GM23248 (cell line): ENCODE results near the gene MBLAC1.

Experiments
- EZH2 ChIP-seq: fragments of 200-600 bp; sonication (generic); IDR thresholded peaks from 2 replicates; pipeline ENCODE4 v1.6.1; 2018; ENCODE audit warnings: antibody characterized with exemption, mild to moderate bottlenecking; ENCODE audit not compliant: insufficient read depth, poor library complexity, severe bottlenecking
- EZH2phosphoT487 ChIP-seq: fragments of 200-600 bp; sonication (generic); IDR thresholded peaks from 2 replicates; pipeline ENCODE4 v1.6.1; 2018; ENCODE audit warnings: antibody characterized with exemption, moderate library complexity, mild to moderate bottlenecking, low read depth; ENCODE audit not compliant: insufficient read depth

- TF ChIP-seq EZH2 = no peak
- no peak for TF ChIP-seq EZH2phosphoT487
These were observed 14.8 kb downstream of the MBLAC1 start for GRCh38 chr7:100141555-100141949.
